GM13977 (cell line): Measurements from ENCODE around the gene SHROOM3.

ENCODE experiments used
- DNase-seq: peaks from one replicate; pipeline ENCODE4 v3.0.0; 2012; ENCODE audit warnings: low spot score
- in situ Hi-C: fragments of 300-500 bp; cut with MboI; formaldehyde crosslinking; loops from one replicate; pipeline ENCODE4 v1.12.0; 2022; ENCODE audit warnings: low sequenced_read_pairs, low pct_unique_long_range_greater_than_20kb, mixed read lengths, inconsistent platforms; ENCODE audit not compliant: unreplicated experiment
- TF ChIP-seq, protein P1 (sequence below): IDR thresholded peaks from 2 replicates; pipeline ENCODE4 v1.5.1; 2012; ENCODE audit warnings: mild to moderate bottlenecking, control low read depth; ENCODE audit not compliant: insufficient read depth; ENCODE audit errors: extremely low read depth, missing control alignments

SHROOM3 gene

GRCh38 chr4:76488888-76489685 is 54.1 kb downstream of the SHROOM3 start:
- in situ Hi-C loops, result no loop called here
- no peak for DNase-seq
- TF ChIP-seq, protein P1, sequence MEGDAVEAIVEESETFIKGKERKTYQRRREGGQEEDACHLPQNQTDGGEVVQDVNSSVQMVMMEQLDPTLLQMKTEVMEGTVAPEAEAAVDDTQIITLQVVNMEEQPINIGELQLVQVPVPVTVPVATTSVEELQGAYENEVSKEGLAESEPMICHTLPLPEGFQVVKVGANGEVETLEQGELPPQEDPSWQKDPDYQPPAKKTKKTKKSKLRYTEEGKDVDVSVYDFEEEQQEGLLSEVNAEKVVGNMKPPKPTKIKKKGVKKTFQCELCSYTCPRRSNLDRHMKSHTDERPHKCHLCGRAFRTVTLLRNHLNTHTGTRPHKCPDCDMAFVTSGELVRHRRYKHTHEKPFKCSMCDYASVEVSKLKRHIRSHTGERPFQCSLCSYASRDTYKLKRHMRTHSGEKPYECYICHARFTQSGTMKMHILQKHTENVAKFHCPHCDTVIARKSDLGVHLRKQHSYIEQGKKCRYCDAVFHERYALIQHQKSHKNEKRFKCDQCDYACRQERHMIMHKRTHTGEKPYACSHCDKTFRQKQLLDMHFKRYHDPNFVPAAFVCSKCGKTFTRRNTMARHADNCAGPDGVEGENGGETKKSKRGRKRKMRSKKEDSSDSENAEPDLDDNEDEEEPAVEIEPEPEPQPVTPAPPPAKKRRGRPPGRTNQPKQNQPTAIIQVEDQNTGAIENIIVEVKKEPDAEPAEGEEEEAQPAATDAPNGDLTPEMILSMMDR, result no peak

- in situ Hi-C loops, result no loop called here
- TF ChIP-seq, protein P1, result no peak
- DNase-seq, result no peak
These were observed 54.7 kb downstream of the SHROOM3 start for GRCh38 chr4:76489686-76490161.

DNA sequence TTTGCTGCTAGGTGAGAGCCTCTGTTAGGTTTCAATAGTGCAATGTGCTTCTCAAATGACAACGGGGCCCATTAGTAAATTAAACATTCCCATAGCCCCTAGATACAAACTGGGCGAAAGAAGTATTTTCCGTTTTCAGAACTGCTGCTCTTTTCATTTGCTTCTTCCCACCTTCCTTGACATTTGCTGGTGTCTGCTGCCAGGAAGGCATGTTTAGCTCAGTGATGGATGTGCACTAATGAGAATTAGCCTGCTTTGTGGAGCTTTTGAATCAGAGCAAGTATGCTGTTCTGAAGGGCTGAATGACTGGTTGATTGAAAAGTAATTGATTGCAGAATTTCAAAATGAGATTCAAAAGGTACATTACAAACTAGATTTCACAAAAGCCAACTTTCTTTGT is 57.0 kb downstream of the SHROOM3 start:
- TF ChIP-seq, protein P1, result no peak
- in situ Hi-C loops, result no loop called here

GRCh38 chr4:76494243-76494642 is 59.2 kb downstream of the SHROOM3 start:
- in situ Hi-C loops, result no loop called here
- DNase-seq, result no peak
- TF ChIP-seq, protein P1, result no peak

More for the DNA sequence above, 57.0 kb downstream of the SHROOM3 start:
- no peak for DNase-seq

DNA sequence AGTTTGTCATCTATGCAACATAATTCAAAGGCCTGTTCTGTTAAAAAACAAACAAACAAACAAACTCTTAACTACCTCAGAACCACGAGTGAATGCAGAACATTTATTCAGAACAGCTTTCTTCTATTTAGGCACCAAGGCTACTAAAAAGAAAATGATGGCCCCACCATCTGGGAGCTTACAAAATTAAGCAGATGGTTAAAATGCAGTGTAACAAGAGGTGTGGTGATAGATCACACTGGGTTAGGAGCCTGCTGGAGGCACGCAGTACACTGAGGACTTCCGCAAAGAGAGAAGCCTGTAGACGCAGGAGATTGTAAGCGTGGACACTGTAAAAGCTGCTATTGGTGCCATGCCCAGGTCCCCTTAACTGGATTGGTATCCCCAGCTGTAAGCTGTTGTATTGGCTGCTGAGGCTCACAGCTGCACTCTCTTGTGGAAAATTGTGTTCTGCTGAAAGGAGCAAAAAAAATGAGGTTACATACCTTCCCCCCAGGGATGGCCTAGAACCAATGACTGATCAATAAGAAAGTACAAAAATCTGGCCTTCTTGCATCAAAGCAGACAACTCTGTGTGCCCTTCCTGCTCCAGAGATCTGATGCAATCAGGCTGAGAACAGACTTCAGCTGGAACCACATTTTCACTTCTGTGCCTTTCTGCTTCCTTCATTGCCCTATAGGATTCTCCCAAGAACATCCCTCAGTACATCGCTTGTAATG is 60.0 kb downstream of the SHROOM3 start:
- in situ Hi-C loops, result no loop called here
- TF ChIP-seq, protein P1, result no peak
- no peak for DNase-seq

GRCh38 chr4:76498550-76498949 is 63.5 kb downstream of the SHROOM3 start:
- TF ChIP-seq, protein P1, result no peak
- DNase-seq, result no peak

More at GRCh38 chr4:76498550-76498949, 63.5 kb downstream of the SHROOM3 start:
- in situ Hi-C loops, result no loop called here
